ENCODE measurements around the gene ZNF8.

DNA sequence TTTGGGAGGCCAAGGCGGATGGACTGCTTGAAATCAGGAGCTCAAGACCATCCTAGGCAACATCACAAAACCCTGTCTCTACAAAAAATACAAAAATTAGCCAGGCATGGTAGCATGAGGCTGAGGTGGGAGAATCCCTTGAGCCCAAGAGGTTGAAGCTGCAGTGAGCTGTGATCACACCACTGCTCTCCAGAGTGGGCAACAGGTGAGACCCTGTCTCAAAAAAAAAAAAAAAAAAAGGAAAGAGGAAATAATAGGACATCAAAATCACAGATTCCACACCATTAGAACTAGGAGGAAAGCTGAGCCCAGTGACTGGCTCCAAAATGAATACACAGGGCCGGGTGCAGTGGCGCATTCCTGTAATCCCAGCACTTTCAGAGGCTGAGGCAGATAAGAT is 3.2 kb upstream of the ZNF8 start:
- TF ChIP-seq, protein P1, sequence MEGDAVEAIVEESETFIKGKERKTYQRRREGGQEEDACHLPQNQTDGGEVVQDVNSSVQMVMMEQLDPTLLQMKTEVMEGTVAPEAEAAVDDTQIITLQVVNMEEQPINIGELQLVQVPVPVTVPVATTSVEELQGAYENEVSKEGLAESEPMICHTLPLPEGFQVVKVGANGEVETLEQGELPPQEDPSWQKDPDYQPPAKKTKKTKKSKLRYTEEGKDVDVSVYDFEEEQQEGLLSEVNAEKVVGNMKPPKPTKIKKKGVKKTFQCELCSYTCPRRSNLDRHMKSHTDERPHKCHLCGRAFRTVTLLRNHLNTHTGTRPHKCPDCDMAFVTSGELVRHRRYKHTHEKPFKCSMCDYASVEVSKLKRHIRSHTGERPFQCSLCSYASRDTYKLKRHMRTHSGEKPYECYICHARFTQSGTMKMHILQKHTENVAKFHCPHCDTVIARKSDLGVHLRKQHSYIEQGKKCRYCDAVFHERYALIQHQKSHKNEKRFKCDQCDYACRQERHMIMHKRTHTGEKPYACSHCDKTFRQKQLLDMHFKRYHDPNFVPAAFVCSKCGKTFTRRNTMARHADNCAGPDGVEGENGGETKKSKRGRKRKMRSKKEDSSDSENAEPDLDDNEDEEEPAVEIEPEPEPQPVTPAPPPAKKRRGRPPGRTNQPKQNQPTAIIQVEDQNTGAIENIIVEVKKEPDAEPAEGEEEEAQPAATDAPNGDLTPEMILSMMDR (IDR thresholded peaks at IDR 0.05; ENCODE audit: insufficient read depth, low read length, poor library complexity, severe bottlenecking), result no peak
- no peak for TF ChIP-seq EZH2phosphoT487 (conservative IDR thresholded peaks at IDR 0.05; ENCODE audit: low read length)
